IMR-90 (cell line): Measurements from ENCODE around the gene RNF144A. TPM values are rescaled to one million over a fixed set of nuclear protein-coding genes. Genes with fewer than 3 reads are reported as not detected.

Source experiments
- ATAC-seq: fragments of 200-7000 bp; cut with Tn5 transposase; 2 replicates; pipeline ENCODE4 v1.9.1; 2020; ENCODE audit warnings: low read depth, mild to moderate bottlenecking, moderate library complexity
- BruUV-seq: library from RNA; stranded (reverse); fragments of 400-500 nt; replicated peaks from 2 replicates; lab custom pipeline; 2021; lab: Mats Ljungman, UMichigan
- CTCF ChIA-PET: fragments of 300-600 bp; formaldehyde crosslinking; extraction: SDS; loops from one replicate; lab custom pipeline; 2021; ENCODE audit warnings: antibody characterized with exemption; lab: Yijun Ruan, JAX
- POLR2A ChIA-PET: fragments of 300-600 bp; sonication (Branson Sonifier 250); formaldehyde crosslinking; loops from one replicate; lab custom pipeline; 2022; ENCODE audit warnings: antibody characterized with exemption; ENCODE audit not compliant: unreplicated experiment; lab: Charles Lee
- DNase-seq: peaks from one replicate; pipeline ENCODE4 v3.0.0; 2013
- H2AFZ ChIP-seq: replicated peaks from 2 replicates; pipeline ENCODE3; 2013; ENCODE audit warnings: low read length, mild to moderate bottlenecking; ENCODE audit not compliant: poor library complexity
- H2AK5ac ChIP-seq: 2 replicates; pipeline ENCODE4 v1.6.1; 2013; ENCODE audit warnings: low read depth, low read length, inconsistent platforms
- H2AK9ac ChIP-seq: replicated peaks from 2 replicates; pipeline ENCODE3; 2013; ENCODE audit warnings: mild to moderate bottlenecking, low read depth, low read length, moderate library complexity; ENCODE audit not compliant: poor library complexity
- H2BK120ac ChIP-seq: 2 replicates; pipeline ENCODE4 v1.6.1; 2013; ENCODE audit warnings: low read depth, low read length, inconsistent platforms
- H2BK15ac ChIP-seq: 3 replicates; pipeline ENCODE4 v1.6.1; 2013; ENCODE audit warnings: low read depth, low read length, inconsistent platforms
- H2BK20ac ChIP-seq: 2 replicates; pipeline ENCODE4 v1.6.1; 2013; ENCODE audit warnings: low read depth, mild to moderate bottlenecking, inconsistent platforms, low read length, moderate library complexity
- H2BK5ac ChIP-seq: 2 replicates; pipeline ENCODE4 v1.6.1; 2013; ENCODE audit warnings: mild to moderate bottlenecking, low read depth, low read length, inconsistent platforms; ENCODE audit not compliant: poor library complexity, severe bottlenecking
- H3K14ac ChIP-seq: replicated peaks from 2 replicates; pipeline ENCODE4 v1.6.1; 2013; ENCODE audit warnings: low read depth, low read length, inconsistent platforms
- H3K18ac ChIP-seq: 2 replicates; pipeline ENCODE4 v1.6.1; 2013; ENCODE audit warnings: low read depth, low read length, control low read depth
- H3K23ac ChIP-seq: 2 replicates; pipeline ENCODE4 v1.6.1; 2013; ENCODE audit warnings: low read depth, low read length, inconsistent platforms
- H3K27ac ChIP-seq: 2 replicates; pipeline ENCODE4 v1.5.1; 2013; ENCODE audit warnings: mild to moderate bottlenecking, control low read depth, low read length; ENCODE audit not compliant: insufficient read depth
- H3K27me3 ChIP-seq: 2 replicates; pipeline ENCODE4 v1.6.1; 2013; ENCODE audit warnings: low read length; ENCODE audit not compliant: control insufficient read depth, insufficient read depth
- H3K36me3 ChIP-seq: 2 replicates; pipeline ENCODE4 v1.6.1; 2013; ENCODE audit warnings: low read length, mixed read lengths; ENCODE audit not compliant: control insufficient read depth, insufficient read depth
- H3K4ac ChIP-seq: 2 replicates; pipeline ENCODE4 v1.6.1; 2013; ENCODE audit warnings: low read depth, low read length, inconsistent platforms
- H3K4me1 ChIP-seq: 2 replicates; pipeline ENCODE4 v1.6.1; 2013; ENCODE audit warnings: low read length, mixed read lengths; ENCODE audit not compliant: control insufficient read depth, insufficient read depth
- H3K4me2 ChIP-seq: 2 replicates; pipeline ENCODE4 v1.6.1; 2013; ENCODE audit warnings: low read depth, mild to moderate bottlenecking, control low read depth, low read length, moderate library complexity
- H3K4me3 ChIP-seq: 2 replicates; pipeline ENCODE4 v1.5.1; 2013; ENCODE audit warnings: low read depth, mild to moderate bottlenecking, control low read depth, low read length, moderate library complexity; ENCODE audit not compliant: insufficient read depth
- H3K56ac ChIP-seq: 2 replicates; pipeline ENCODE4 v1.6.1; 2013; ENCODE audit warnings: low read length, inconsistent platforms; ENCODE audit not compliant: insufficient read depth; ENCODE audit errors: extremely low read depth
- H3K79me1 ChIP-seq, 2 experiments: 2 replicates each; pipeline ENCODE4 v1.6.1; 2013; ENCODE audit warnings: low read length in 2 of 2, inconsistent platforms in 1 of 2, low read depth in 1 of 2
- H3K9ac ChIP-seq: 2 replicates; pipeline ENCODE4 v1.6.1; 2013; ENCODE audit warnings: low read depth, low read length, control low read depth
- H3K9me1 ChIP-seq: 2 replicates; pipeline ENCODE4 v1.6.1; 2013; ENCODE audit warnings: low read length, inconsistent platforms; ENCODE audit not compliant: insufficient read depth
- H3K9me3 ChIP-seq: 2 replicates; pipeline ENCODE4 v1.6.1; 2013; ENCODE audit warnings: low read length; ENCODE audit not compliant: control insufficient read depth, insufficient read depth
- H4K20me1 ChIP-seq: 2 replicates; pipeline ENCODE4 v1.6.1; 2013; ENCODE audit warnings: low read length, inconsistent platforms; ENCODE audit not compliant: insufficient read depth
- H4K5ac ChIP-seq: 2 replicates; pipeline ENCODE4 v1.6.1; 2013; ENCODE audit warnings: mild to moderate bottlenecking, low read depth, low read length, control low read depth
- H4K8ac ChIP-seq, 2 experiments: 2 replicates each; pipeline ENCODE4 v1.6.1; 2013; ENCODE audit warnings: low read depth in 2 of 2, low read length in 2 of 2, control low read depth in 1 of 2, inconsistent platforms in 1 of 2
- H4K91ac ChIP-seq: 2 replicates; pipeline ENCODE4 v1.6.1; 2013; ENCODE audit warnings: low read depth, low read length, inconsistent platforms; ENCODE audit not compliant: insufficient read depth
- BHLHE40 ChIP-seq: fragments of 150-350 bp; IDR thresholded peaks from 2 replicates; pipeline ENCODE4 v1.6.1; 2016; ENCODE audit warnings: mild to moderate bottlenecking, low read depth, low read length
- CEBPB ChIP-seq: IDR thresholded peaks from 2 replicates; pipeline ENCODE4 v1.6.1; 2012; ENCODE audit warnings: low read depth, low read length, improper control_type of control experiment
- CHD1 ChIP-seq: IDR thresholded peaks from 2 replicates; pipeline ENCODE4 v1.6.1; 2012; ENCODE audit warnings: low read depth, low read length, improper control_type of control experiment
- CTCF ChIP-seq: conservative IDR thresholded peaks from 2 replicates; pipeline ENCODE4 v1.5.1; 2012; ENCODE audit warnings: mild to moderate bottlenecking, low read depth, low read length, improper control_type of control experiment
- ELK1 ChIP-seq: fragments of 150-350 bp; IDR thresholded peaks from 2 replicates; pipeline ENCODE4 v1.6.1; 2016; ENCODE audit warnings: low read depth, mild to moderate bottlenecking, low read length, moderate library complexity, borderline replicate concordance
- FOS ChIP-seq: fragments of 150-350 bp; IDR thresholded peaks from 2 replicates; pipeline ENCODE4 v1.6.1; 2016; ENCODE audit warnings: low read depth, low read length
- MAFK ChIP-seq: IDR thresholded peaks from 2 replicates; pipeline ENCODE4 v1.6.1; 2012; ENCODE audit warnings: low read depth, low read length, improper control_type of control experiment
- MXI1 ChIP-seq: IDR thresholded peaks from 2 replicates; pipeline ENCODE4 v1.6.1; 2012; ENCODE audit warnings: low read depth, mild to moderate bottlenecking, low read length, moderate library complexity, borderline replicate concordance
- NFE2L2 ChIP-seq: fragments of 150-350 bp; IDR thresholded peaks from 2 replicates; pipeline ENCODE4 v1.6.1; 2016; ENCODE audit warnings: low read depth, mild to moderate bottlenecking, low read length
- POLR2A ChIP-seq: IDR thresholded peaks from 2 replicates; pipeline ENCODE4 v1.6.1; 2012; ENCODE audit warnings: mild to moderate bottlenecking, low read depth, low read length
- RCOR1 ChIP-seq: IDR thresholded peaks from 2 replicates; pipeline ENCODE4 v1.6.1; 2012; ENCODE audit warnings: mild to moderate bottlenecking, low read length, improper control_type of control experiment; ENCODE audit not compliant: insufficient replicate concordance
- RFX5 ChIP-seq: IDR thresholded peaks from 2 replicates; pipeline ENCODE4 v1.8.0; 2012; ENCODE audit warnings: low read depth, mild to moderate bottlenecking, low read length, moderate library complexity
- SMC3 ChIP-seq: fragments of 150-350 bp; IDR thresholded peaks from 2 replicates; pipeline ENCODE4 v1.6.1; 2016; ENCODE audit warnings: low read depth, mild to moderate bottlenecking, antibody characterized with exemption, low read length, moderate library complexity
- USF2 ChIP-seq: fragments of 150-350 bp; IDR thresholded peaks from 2 replicates; pipeline ENCODE4 v1.6.1; 2017; ENCODE audit warnings: mild to moderate bottlenecking, antibody characterized with exemption, low read length, low read depth
- WGBS, 2 experiments: methylation state at CpG; one replicate each; pipeline versions ENCODE4 v1.1.5 to v1.1.7; 2013; ENCODE audit warnings: missing lambda C conversion rate in 2 of 2; ENCODE audit not compliant: insufficient read length in 1 of 2; ENCODE audit errors: extremely low coverage in 2 of 2; 5-methylcytosine and 5-hydroxymethylcytosine counted together
- dilution Hi-C: fragments of 300-500 bp; cut with HindIII; formaldehyde crosslinking; loops from one replicate; pipeline ENCODE4 v1.14.3; 2018; ENCODE audit warnings: low sequenced_read_pairs; ENCODE audit not compliant: unreplicated experiment
- in situ Hi-C: fragments of 300-500 bp; cut with MboI; formaldehyde crosslinking; loops from 3 replicates; pipeline ENCODE4 v1.14.3; 2019; ENCODE audit warnings: low sequenced_read_pairs, inconsistent platforms, mixed read lengths
- intact Hi-C: fragments of 100-400 bp; cut with micrococcal nuclease; formaldehyde crosslinking; loops from 2 replicates; pipeline ENCODE4 v1.10.0; 2022
- polyA plus RNA-seq, 3 experiments: library from polyadenylated mRNA; depleted of rRNA; stranded (reverse); fragments of >200 nt; gene quantifications; 2 replicates each; pipeline ENCODE4 v1.2.3, GENCODE V29; 2012; ENCODE audit warnings: low replicate concordance in 1 of 3
- total RNA-seq: library from RNA; depleted of rRNA; stranded (reverse); fragments of >200 nt; gene quantifications from 2 replicates; pipeline ENCODE4 v1.2.3, GENCODE V29; 2012

Gene RNF144A
- total and polyA plus RNA-seq, 2 of the 4 experiments (the other 2 are of a cell fraction): 0.18 to 0.26 TPM

- Histone ChIP-seq H3K56ac (no peak overlapping the region), H3K36me3 (no peaks in the 10 kb centered on the region), H2BK20ac (no peak overlapping the region), H3K18ac (no peak overlapping the region), H3K4me2 (no peak overlapping the region; the same call in 1 of the 2 replicates), H4K91ac (no peak overlapping the region), H3K23ac (no peak overlapping the region), H2BK120ac (no peak overlapping the region), H3K14ac (no peak overlapping the region), H3K27me3 (peaks cover 15% of the 10 kb centered on the region), H4K8ac (no peak overlapping the region), H4K5ac (no peak overlapping the region), H3K79me1 (no peaks in the 10 kb centered on the region), H4K20me1 (no peaks in the 10 kb centered on the region), H2BK15ac (no peak overlapping the region), H3K9ac (no peak overlapping the region), H3K4me3 (no peak overlapping the region), H3K4ac (no peak overlapping the region), H3K9me1 (no peaks in the 10 kb centered on the region), H3K9me3 (peaks cover 4% of the 10 kb centered on the region; the same call in 1 of the 2 replicates), H2AK9ac (peak overlapping the region; percentile 52), H2BK5ac (no peak overlapping the region), H2AK5ac (no peak overlapping the region), H3K4me1 (no peaks in the 10 kb centered on the region), H3K27ac (no peak overlapping the region), H2AFZ (peak overlapping the region; percentile 91)
- in situ Hi-C loops: no loop called here
- CTCF ChIA-PET: interaction anchor here (0.6 to 1.2 kb wide), 4 partner anchors 11 to 127 kb away, joined by 3 read pairs; no protein-coding TSS in a partner anchor
- ATAC-seq (no peak), DNase-seq (no peak)
- 7% methylated on average over 2 of the region's 8 CpGs; no CpG with 5 or more reads in 1 of the 2 experiments for WGBS, 2 experiments
- POLR2A ChIA-PET: interaction anchor here (0.6 kb wide), 1 partner anchor 36 kb away, joined by 4 read pairs; no protein-coding TSS in a partner anchor
- TF ChIP-seq CTCF (no peak), BHLHE40 (no peak), RFX5 (no peak), CEBPB (no peak), NFE2L2 (no peak), POLR2A (no peak), CHD1 (no peak), RCOR1 (no peak), ELK1 (no peak), USF2 (no peak), SMC3 (no peak), MAFK (no peak), FOS (no peak), MXI1 (no peak)
- dilution Hi-C loops: no loop called here
- BruUV-seq: no TSS peak
- intact Hi-C loops: loop anchor here (5.0 kb wide), 1 partner anchor 126 kb away; no protein-coding TSS in a partner anchor
Observed at GRCh38 chr2:6916736-6917070, 509 bp upstream of the RNF144A start.
